GM06990 (cell line): ENCODE results near the gene FBXL20.

Experiments
- DNase-seq: peaks from one replicate; pipeline ENCODE4 v3.0.0-alpha.2; 2011; ENCODE audit not compliant: insufficient read length; ENCODE audit errors: extremely low read depth
- H3K27me3 ChIP-seq: replicated peaks from 2 replicates; pipeline ENCODE4 v1.6.0; 2011; ENCODE audit warnings: low read length; ENCODE audit not compliant: control insufficient read depth, insufficient read depth
- H3K36me3 ChIP-seq: 2 replicates; pipeline ENCODE4 v1.5.1; 2011; ENCODE audit warnings: low read length; ENCODE audit not compliant: control insufficient read depth, insufficient read depth
- H3K4me3 ChIP-seq: replicated peaks from 2 replicates; pipeline ENCODE4 v1.5.1; 2011; ENCODE audit warnings: low read depth, mild to moderate bottlenecking, control low read depth, low read length
- CTCF ChIP-seq: IDR thresholded peaks from 2 replicates; pipeline ENCODE4 v1.5.1; 2011; ENCODE audit warnings: low read length, control low read depth, mild to moderate bottlenecking, inconsistent platforms; ENCODE audit not compliant: insufficient read depth, poor library complexity, severe bottlenecking

Gene FBXL20

GRCh38 chr17:39239640-39240314 is 161.6 kb downstream of the FBXL20 start:
- Histone ChIP-seq H3K4me3 (no peak overlapping the region), H3K27me3 (no peaks in the 10 kb centered on the region; the same call in 1 of the 2 replicates), H3K36me3 (no peaks in the 10 kb centered on the region)
- peak; percentile 87 for TF ChIP-seq CTCF
- DNase-seq: peak; percentile 71

GRCh38 chr17:39238311-39238972 is 163.0 kb downstream of the FBXL20 start:
- no peak for DNase-seq
- Histone ChIP-seq H3K27me3 (no peaks in the 10 kb centered on the region; the same call in 1 of the 2 replicates), H3K4me3 (no peak overlapping the region), H3K36me3 (no peaks in the 10 kb centered on the region)
- TF ChIP-seq CTCF: no peak

- no peaks in the 10 kb centered on the region for H3K36me3 ChIP-seq
- no peak for TF ChIP-seq CTCF
Measured at GRCh38 chr17:39237586-39237985, 163.8 kb downstream of the FBXL20 start.

GRCh38 chr17:39236981-39237441 is 164.4 kb downstream of the FBXL20 start:
- no peak overlapping the region for H3K4me3 ChIP-seq
- H3K27me3 ChIP-seq: no peaks in the 10 kb centered on the region; the same call in 1 of the 2 replicates
- no peak for TF ChIP-seq CTCF
- H3K36me3 ChIP-seq: no peaks in the 10 kb centered on the region
- no peak for DNase-seq

More at GRCh38 chr17:39237586-39237985, 163.8 kb downstream of the FBXL20 start:
- Histone ChIP-seq H3K27me3 (no peaks in the 10 kb centered on the region; the same call in 1 of the 2 replicates), H3K4me3 (no peak overlapping the region)
- DNase-seq: no peak

GRCh38 chr17:39236450-39236927 is 164.9 kb downstream of the FBXL20 start:
- DNase-seq: no peak
- TF ChIP-seq CTCF: no peak
- H3K27me3 ChIP-seq: no peaks in the 10 kb centered on the region; the same call in 1 of the 2 replicates
- no peaks in the 10 kb centered on the region for H3K36me3 ChIP-seq
- no peak overlapping the region for H3K4me3 ChIP-seq
